ENCODE measurements around the gene FYN. TPM values are rescaled to one million over a fixed set of nuclear protein-coding genes. Genes with fewer than 3 reads are reported as not detected.

Gene FYN
- total and polyA plus RNA-seq, 2 of the 13 experiments (the other 11 are each of a cell fraction or from before 2014, with no cell fraction given): 15.5 to 24.6 TPM

GRCh38 chr6:111610548-111611172 lies 262.6 kb downstream of the FYN start (continued):
- TF ChIP-seq ATRX (CRISPR knock-in tag; IDR thresholded peaks at IDR 0.05; ENCODE audit: borderline replicate concordance) (no peak), ZNF781 (CRISPR knock-in tag; IDR thresholded peaks at IDR 0.05; ENCODE audit: borderline replicate concordance, not compliant biosample characterization) (peak; percentile 52), HNF1B (CRISPR knock-in tag; IDR thresholded peaks at IDR 0.05) (peak; percentile 92), ZNF329 (CRISPR knock-in tag; IDR thresholded peaks at IDR 0.05; ENCODE audit: low read depth) (no peak), ZFP36L1 (CRISPR knock-in tag; IDR thresholded peaks at IDR 0.05) (0 out of 2 replicates have a peak, but pooled peaks have one; percentile 35), PCBP1 (IDR thresholded peaks at IDR 0.05; ENCODE audit: borderline replicate concordance, low read depth, low read length) (no peak), SOX13 (IDR thresholded peaks at IDR 0.05) (no peak; the same call in 1 of the 2 replicates), SOX13 (CRISPR knock-in tag; conservative IDR thresholded peaks at IDR 0.05 in 1 of 2, IDR thresholded peaks at IDR 0.05 in 1 of 2) (peak in 1 of 2 experiments; percentile 62; a peak in 2 of 4 replicates)
- TF ChIP-seq, protein P1, sequence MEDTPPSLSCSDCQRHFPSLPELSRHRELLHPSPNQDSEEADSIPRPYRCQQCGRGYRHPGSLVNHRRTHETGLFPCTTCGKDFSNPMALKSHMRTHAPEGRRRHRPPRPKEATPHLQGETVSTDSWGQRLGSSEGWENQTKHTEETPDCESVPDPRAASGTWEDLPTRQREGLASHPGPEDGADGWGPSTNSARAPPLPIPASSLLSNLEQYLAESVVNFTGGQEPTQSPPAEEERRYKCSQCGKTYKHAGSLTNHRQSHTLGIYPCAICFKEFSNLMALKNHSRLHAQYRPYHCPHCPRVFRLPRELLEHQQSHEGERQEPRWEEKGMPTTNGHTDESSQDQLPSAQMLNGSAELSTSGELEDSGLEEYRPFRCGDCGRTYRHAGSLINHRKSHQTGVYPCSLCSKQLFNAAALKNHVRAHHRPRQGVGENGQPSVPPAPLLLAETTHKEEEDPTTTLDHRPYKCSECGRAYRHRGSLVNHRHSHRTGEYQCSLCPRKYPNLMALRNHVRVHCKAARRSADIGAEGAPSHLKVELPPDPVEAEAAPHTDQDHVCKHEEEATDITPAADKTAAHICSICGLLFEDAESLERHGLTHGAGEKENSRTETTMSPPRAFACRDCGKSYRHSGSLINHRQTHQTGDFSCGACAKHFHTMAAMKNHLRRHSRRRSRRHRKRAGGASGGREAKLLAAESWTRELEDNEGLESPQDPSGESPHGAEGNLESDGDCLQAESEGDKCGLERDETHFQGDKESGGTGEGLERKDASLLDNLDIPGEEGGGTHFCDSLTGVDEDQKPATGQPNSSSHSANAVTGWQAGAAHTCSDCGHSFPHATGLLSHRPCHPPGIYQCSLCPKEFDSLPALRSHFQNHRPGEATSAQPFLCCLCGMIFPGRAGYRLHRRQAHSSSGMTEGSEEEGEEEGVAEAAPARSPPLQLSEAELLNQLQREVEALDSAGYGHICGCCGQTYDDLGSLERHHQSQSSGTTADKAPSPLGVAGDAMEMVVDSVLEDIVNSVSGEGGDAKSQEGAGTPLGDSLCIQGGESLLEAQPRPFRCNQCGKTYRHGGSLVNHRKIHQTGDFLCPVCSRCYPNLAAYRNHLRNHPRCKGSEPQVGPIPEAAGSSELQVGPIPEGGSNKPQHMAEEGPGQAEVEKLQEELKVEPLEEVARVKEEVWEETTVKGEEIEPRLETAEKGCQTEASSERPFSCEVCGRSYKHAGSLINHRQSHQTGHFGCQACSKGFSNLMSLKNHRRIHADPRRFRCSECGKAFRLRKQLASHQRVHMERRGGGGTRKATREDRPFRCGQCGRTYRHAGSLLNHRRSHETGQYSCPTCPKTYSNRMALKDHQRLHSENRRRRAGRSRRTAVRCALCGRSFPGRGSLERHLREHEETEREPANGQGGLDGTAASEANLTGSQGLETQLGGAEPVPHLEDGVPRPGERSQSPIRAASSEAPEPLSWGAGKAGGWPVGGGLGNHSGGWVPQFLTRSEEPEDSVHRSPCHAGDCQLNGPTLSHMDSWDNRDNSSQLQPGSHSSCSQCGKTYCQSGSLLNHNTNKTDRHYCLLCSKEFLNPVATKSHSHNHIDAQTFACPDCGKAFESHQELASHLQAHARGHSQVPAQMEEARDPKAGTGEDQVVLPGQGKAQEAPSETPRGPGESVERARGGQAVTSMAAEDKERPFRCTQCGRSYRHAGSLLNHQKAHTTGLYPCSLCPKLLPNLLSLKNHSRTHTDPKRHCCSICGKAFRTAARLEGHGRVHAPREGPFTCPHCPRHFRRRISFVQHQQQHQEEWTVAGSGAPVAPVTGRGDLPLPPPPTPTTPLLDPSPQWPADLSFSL (CRISPR knock-in tag; IDR thresholded peaks at IDR 0.05): peak; percentile 61
- TF ChIP-seq, protein P2, sequence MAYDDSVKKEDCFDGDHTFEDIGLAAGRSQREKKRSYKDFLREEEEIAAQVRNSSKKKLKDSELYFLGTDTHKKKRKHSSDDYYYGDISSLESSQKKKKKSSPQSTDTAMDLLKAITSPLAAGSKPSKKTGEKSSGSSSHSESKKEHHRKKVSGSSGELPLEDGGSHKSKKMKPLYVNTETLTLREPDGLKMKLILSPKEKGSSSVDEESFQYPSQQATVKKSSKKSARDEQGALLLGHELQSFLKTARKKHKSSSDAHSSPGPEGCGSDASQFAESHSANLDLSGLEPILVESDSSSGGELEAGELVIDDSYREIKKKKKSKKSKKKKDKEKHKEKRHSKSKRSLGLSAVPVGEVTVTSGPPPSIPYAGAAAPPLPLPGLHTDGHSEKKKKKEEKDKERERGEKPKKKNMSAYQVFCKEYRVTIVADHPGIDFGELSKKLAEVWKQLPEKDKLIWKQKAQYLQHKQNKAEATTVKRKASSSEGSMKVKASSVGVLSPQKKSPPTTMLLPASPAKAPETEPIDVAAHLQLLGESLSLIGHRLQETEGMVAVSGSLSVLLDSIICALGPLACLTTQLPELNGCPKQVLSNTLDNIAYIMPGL (CRISPR knock-in tag; IDR thresholded peaks at IDR 0.05; ENCODE audit: borderline replicate concordance in 1 of 2, low read depth in 1 of 2): peak; percentile 56 to 70; a peak in 3 of 4 replicates
- TF ChIP-seq, protein P3, sequence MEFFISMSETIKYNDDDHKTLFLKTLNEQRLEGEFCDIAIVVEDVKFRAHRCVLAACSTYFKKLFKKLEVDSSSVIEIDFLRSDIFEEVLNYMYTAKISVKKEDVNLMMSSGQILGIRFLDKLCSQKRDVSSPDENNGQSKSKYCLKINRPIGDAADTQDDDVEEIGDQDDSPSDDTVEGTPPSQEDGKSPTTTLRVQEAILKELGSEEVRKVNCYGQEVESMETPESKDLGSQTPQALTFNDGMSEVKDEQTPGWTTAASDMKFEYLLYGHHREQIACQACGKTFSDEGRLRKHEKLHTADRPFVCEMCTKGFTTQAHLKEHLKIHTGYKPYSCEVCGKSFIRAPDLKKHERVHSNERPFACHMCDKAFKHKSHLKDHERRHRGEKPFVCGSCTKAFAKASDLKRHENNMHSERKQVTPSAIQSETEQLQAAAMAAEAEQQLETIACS (CRISPR knock-in tag; IDR thresholded peaks at IDR 0.05): no peak
- TF ChIP-seq, protein P4, sequence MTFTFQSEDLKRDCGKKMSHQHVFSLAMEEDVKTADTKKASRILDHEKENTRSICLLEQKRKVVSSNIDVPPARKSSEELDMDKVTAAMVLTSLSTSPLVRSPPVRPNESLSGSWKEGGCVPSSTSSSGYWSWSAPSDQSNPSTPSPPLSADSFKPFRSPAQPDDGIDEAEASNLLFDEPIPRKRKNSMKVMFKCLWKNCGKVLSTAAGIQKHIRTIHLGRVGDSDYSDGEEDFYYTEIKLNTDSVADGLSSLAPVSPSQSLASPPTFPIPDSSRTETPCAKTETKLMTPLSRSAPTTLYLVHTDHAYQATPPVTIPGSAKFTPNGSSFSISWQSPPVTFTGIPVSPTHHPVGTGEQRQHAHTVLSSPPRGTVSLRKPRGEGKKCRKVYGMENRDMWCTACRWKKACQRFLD (CRISPR knock-in tag; IDR thresholded peaks at IDR 0.05; ENCODE audit: borderline replicate concordance): no peak

All from HepG2 (cell line).